Ishikawa (cell line): Measurements from ENCODE around the gene ARSB.

ENCODE experiments used
- CEBPB ChIP-seq: IDR thresholded peaks from 2 replicates; pipeline ENCODE4 v1.6.1; 2012
- CREB1 ChIP-seq: IDR thresholded peaks from 2 replicates; pipeline ENCODE4 v1.6.1; 2012; ENCODE audit warnings: low read depth
- EGR1 ChIP-seq: IDR thresholded peaks from 2 replicates; pipeline ENCODE4 v1.6.1; 2012
- EP300 ChIP-seq: IDR thresholded peaks from 2 replicates; pipeline ENCODE4 v1.6.1; 2012; ENCODE audit warnings: borderline replicate concordance
- FOXM1 ChIP-seq: IDR thresholded peaks from 2 replicates; pipeline ENCODE4 v1.6.1; 2012; ENCODE audit warnings: low read depth, borderline replicate concordance
- NFIC ChIP-seq: IDR thresholded peaks from 2 replicates; pipeline ENCODE4 v1.6.1; 2012
- RAD21 ChIP-seq: IDR thresholded peaks from 2 replicates; pipeline ENCODE4 v1.6.1; 2012; ENCODE audit warnings: low read depth
- TAF1 ChIP-seq: IDR thresholded peaks from 2 replicates; pipeline ENCODE4 v1.6.1; 2012; ENCODE audit warnings: low read depth, mild to moderate bottlenecking
- TCF12 ChIP-seq: IDR thresholded peaks from 2 replicates; pipeline ENCODE4 v1.6.1; 2012; ENCODE audit warnings: low read depth
- TEAD4 ChIP-seq: IDR thresholded peaks from 2 replicates; pipeline ENCODE4 v1.6.1; 2012
- YY1 ChIP-seq: IDR thresholded peaks from 2 replicates; pipeline ENCODE4 v1.6.1; 2012; ENCODE audit warnings: low read depth
- ZBTB7A ChIP-seq: IDR thresholded peaks from 2 replicates; pipeline ENCODE4 v1.6.1; 2012; ENCODE audit warnings: low read depth
- TF ChIP-seq, protein P1 (sequence below): IDR thresholded peaks from 2 replicates; pipeline ENCODE4 v1.6.1; 2012
- TF ChIP-seq, protein P2 (sequence below): IDR thresholded peaks from 2 replicates; pipeline ENCODE4 v1.6.1; 2012
- TF ChIP-seq, protein P3 (sequence below): IDR thresholded peaks from 2 replicates; pipeline ENCODE4 v1.6.1; 2012; ENCODE audit warnings: low read depth, mild to moderate bottlenecking

Gene ARSB

DNA sequence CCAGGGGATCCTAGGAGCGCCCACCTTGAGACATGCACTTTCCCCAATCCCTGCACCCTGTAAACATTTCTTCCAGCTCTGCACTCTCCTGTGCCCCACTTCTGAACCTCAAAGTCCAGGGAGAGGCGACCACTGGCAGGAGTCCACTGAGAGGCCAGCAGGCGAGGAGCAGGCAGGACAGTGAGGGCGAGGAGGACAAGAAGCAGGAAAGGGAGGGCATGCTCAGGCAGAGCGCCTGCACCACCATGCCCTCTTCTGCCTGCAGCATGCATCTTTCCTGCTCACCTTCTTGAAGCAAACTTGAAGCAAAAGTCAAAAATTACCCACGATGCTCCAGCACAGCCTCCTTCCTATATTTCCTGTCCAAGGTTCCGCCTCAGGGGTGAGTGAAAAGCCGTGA, 10.1 kb downstream of the ARSB start:
- TF ChIP-seq FOXM1 = no peak
- TF ChIP-seq, protein P1, sequence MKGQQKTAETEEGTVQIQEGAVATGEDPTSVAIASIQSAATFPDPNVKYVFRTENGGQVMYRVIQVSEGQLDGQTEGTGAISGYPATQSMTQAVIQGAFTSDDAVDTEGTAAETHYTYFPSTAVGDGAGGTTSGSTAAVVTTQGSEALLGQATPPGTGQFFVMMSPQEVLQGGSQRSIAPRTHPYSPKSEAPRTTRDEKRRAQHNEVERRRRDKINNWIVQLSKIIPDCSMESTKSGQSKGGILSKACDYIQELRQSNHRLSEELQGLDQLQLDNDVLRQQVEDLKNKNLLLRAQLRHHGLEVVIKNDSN = no peak
- TF ChIP-seq RAD21 = no peak
- TF ChIP-seq YY1 = no peak
- no peak for TF ChIP-seq TCF12
- TF ChIP-seq NFIC = no peak
- TF ChIP-seq TAF1 = no peak
- TF ChIP-seq, protein P2, sequence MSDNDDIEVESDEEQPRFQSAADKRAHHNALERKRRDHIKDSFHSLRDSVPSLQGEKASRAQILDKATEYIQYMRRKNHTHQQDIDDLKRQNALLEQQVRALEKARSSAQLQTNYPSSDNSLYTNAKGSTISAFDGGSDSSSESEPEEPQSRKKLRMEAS = no peak
- no peak for TF ChIP-seq TEAD4
- TF ChIP-seq, protein P3, sequence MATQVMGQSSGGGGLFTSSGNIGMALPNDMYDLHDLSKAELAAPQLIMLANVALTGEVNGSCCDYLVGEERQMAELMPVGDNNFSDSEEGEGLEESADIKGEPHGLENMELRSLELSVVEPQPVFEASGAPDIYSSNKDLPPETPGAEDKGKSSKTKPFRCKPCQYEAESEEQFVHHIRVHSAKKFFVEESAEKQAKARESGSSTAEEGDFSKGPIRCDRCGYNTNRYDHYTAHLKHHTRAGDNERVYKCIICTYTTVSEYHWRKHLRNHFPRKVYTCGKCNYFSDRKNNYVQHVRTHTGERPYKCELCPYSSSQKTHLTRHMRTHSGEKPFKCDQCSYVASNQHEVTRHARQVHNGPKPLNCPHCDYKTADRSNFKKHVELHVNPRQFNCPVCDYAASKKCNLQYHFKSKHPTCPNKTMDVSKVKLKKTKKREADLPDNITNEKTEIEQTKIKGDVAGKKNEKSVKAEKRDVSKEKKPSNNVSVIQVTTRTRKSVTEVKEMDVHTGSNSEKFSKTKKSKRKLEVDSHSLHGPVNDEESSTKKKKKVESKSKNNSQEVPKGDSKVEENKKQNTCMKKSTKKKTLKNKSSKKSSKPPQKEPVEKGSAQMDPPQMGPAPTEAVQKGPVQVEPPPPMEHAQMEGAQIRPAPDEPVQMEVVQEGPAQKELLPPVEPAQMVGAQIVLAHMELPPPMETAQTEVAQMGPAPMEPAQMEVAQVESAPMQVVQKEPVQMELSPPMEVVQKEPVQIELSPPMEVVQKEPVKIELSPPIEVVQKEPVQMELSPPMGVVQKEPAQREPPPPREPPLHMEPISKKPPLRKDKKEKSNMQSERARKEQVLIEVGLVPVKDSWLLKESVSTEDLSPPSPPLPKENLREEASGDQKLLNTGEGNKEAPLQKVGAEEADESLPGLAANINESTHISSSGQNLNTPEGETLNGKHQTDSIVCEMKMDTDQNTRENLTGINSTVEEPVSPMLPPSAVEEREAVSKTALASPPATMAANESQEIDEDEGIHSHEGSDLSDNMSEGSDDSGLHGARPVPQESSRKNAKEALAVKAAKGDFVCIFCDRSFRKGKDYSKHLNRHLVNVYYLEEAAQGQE = no peak
- TF ChIP-seq CREB1 = no peak
- TF ChIP-seq ZBTB7A = no peak
- no peak for TF ChIP-seq CEBPB
- no peak for TF ChIP-seq EP300
- no peak for TF ChIP-seq EGR1

DNA sequence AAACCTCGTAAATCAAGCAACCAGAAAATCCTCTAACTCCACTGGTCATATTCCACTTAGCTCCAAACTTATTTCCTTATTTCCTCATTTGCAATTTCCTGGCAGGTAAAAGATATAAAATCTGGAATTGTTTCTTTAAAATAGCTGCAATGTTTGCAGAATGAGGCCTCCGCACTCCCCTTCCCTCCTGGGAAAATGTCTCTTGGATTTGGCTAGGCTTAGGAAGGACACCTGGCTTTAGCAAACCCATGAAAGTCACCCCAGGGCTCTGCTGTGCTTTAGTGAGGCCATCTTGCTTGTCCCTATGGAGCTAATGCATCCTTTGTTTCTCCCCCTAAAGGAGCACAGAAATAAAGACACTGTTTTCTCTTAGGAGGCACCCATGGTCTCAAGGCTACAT, 10.5 kb downstream of the ARSB start:
- TF ChIP-seq TAF1 = no peak
- TF ChIP-seq, protein P3 = no peak
- no peak for TF ChIP-seq CEBPB
- TF ChIP-seq TEAD4 = no peak
- no peak for TF ChIP-seq RAD21
- TF ChIP-seq EGR1 = no peak
- no peak for TF ChIP-seq EP300
- no peak for TF ChIP-seq ZBTB7A
- no peak for TF ChIP-seq FOXM1

DNA sequence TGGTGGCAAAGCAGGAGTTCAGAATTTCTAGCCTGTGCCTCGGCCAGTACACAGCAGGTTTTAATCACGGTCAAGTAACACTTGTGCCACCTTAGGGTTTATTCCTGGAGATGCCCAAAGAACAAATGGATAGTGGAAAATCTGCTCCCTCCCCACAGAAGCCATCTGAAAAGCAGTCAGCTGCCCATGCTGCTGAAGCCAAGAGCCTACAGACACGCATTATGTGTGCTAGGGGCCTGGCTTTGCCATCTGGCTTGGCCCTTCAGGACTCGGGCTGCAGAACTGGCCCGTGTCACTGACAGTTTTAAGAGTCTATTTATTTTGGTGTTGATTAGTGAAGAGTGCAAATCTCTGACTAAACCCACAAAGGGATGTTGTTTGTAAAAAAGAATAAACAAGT, 11.1 kb downstream of the ARSB start:
- TF ChIP-seq CREB1 = no peak
- TF ChIP-seq FOXM1 = no peak
- TF ChIP-seq TEAD4 = no peak
- TF ChIP-seq ZBTB7A = no peak
- no peak for TF ChIP-seq EGR1
- TF ChIP-seq, protein P1 = no peak
- TF ChIP-seq TAF1 = no peak
- TF ChIP-seq, protein P3 = no peak
- no peak for TF ChIP-seq CEBPB
- no peak for TF ChIP-seq NFIC
- TF ChIP-seq, protein P2 = no peak

DNA sequence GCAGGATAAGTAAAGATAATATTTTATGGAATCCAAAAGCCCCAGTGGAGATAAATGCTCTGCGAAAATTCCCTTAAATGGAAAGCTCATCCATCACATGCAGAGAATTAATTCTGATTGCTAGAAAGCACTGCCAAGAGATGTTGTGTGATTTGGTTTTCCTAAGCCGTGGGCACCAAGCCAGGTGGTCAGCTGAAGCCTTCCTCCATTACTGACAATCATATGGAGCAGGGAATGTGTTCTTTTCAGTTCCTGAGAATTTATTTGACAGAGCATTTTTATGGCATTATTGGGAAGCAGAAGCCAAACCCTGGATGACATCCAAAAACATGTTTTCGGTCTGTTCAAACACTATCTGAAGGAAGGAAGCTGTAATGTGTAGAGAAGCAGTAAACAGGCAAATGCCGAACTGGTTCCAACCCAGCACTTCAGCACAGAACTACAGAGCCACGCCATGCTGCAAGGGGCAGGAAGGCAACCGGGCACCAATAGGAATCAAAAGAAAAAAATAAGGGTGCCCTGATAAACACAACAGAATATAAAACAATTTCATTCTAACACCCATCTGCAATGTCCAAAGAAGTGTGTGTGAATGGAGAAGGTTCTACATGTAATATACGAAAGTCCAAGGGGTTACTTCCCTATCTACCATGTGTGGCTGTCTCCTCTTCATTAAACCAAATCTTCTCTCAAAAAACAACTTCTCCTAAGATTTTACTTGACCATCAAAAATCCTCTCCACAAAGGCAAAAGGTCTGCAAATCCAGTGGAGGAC, 12.3 kb downstream of the ARSB start:
- TF ChIP-seq FOXM1 (no peak), CEBPB (no peak), EGR1 (no peak), TEAD4 (no peak), ZBTB7A (no peak), YY1 (no peak), NFIC (no peak), RAD21 (no peak), TCF12 (no peak), EP300 (no peak), TAF1 (no peak), CREB1 (no peak)
- TF ChIP-seq, protein P1 = no peak
- TF ChIP-seq, protein P3 = no peak
- TF ChIP-seq, protein P2 = no peak
